DLD1 (cell line): Measurements from ENCODE around the gene GGPS1.
"Not testable (repeated sequence)": the region's sequence is repeated elsewhere in the genome, so short reads cannot be mapped to it uniquely, and the experiment has no call there.

Source experiments
- in situ Hi-C: cut with HindIII; loops from 2 replicates; pipeline ENCODE4 v1.10.0; 2017; ENCODE audit warnings: low sequenced_read_pairs

GGPS1 gene

DNA sequence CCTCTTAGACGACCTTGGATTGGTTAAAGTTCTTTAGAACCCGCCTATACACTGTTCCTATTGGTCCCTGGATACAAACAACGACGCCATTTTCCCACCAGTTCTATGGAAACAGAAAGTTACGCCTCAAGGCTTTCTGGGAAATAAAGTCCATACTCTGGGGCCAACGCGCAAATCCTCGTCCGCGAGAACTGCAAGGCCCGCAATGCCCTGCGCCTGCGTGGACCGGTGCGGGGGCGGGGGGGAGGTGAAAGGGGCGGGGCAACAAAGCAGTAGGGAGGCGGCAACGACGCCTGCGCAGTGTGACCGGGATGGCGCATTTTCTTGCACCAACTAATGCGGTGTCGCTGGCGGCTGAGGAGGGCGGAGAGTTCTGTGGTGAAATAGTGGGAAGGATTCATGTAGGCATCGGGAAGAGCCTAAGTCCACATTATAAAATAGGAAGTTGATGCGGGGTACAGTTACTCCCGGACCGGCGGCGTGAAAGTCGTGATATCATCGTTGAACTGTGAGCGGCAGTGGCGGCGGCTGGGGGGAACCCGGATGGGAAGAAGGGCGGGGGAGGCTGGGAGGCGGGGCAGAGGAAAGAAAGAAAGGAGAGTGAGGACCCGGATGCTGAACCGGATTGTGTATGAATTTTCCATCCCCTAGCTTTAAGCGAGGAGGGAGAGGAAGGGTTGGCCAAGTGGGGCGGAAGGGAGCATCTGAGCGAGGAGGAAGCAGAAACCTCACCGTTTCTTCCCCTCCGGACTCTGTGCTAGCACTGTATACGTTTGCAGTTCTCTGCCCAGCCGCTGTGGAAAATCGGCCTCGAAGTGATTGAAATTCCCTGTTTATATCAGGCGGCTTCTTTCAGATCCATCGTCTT is at the start of gene GGPS1:
GGPS1 (plus strand) TSS at position 300 of the 868 bp plus-strand sequence. CDS start 6,695 bp downstream, outside the sequence.
- in situ Hi-C loops, result no loop called here

DNA sequence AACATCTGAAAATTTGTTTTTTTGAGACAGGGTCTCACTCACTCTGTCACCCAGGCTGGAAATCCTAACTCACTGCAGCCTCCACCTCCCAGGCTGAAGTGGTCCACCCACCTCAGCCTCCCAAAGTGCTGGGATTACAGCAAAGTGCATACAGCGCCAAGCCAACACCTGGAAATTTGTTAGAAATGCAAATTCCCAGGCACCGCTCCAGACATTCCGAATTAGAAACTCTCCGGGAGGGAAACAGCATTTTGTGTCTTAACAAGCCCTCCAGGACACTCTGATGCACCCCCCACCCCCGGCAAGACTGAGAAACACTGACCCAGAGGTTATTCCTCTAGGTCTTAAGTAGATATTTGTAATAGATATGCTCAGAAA is 49.5 kb upstream of the GGPS1 start:
- in situ Hi-C loops, result no loop called here

DNA sequence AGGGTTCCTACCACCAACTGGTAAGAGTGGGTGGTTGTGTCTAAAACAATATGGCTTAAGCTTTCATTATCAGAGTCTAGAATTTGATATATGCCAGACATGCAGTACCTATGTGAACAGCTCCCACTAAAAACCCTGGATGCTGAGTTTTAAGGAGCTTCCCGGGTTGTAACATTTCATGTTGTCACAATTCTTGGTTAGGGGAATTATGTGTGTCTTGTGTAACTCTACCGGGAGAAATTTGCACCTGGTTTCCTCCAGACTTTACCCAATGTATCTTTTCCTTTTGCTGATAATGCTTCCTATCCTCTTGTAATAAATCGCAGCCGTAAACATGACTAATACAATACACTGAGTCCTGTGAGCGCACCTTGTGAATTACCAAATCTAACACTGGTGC is 48.7 kb upstream of the GGPS1 start:
- in situ Hi-C loops, result no loop called here

DNA sequence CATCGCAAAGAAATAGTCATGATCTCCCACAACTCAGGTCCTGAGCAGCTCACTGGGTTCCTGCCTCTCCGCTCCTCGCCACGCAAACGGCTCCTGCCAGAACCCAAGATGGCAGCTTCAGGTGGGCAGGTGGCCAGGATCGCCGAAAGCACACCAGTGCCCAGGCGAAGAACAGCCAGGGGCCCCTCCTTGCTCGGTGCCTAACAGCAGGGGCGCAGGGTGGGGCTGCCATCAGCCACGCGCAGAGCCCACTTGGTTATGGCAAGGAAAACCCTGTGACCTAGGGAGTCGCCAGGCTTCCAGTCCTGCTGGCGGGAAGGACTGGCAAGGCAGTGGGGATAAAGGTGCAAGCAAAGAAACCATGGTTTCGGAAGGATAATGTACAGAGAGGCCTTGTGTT is 47.9 kb upstream of the GGPS1 start:
- in situ Hi-C loops, result no loop called here

DNA sequence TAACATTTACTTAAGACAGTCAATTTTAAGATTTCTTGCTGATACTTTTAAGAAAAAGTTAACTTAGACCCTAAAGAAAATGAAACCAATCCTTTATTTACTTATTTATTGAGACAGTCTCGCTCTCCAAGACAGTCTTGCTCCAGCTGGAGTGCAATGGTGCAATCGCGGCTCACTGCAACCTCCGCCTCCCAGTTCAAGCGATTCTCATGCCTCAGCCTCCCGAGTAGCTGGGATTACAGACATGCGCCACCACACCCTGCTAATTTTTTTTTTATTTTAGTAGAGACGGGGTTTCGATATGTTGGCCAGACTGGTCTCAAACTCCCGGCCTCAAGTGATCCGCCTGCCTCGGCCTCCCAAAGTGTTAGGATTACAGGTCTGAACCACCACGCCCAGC is 44.7 kb upstream of the GGPS1 start:
- in situ Hi-C loops, result not testable (repeated sequence)

DNA sequence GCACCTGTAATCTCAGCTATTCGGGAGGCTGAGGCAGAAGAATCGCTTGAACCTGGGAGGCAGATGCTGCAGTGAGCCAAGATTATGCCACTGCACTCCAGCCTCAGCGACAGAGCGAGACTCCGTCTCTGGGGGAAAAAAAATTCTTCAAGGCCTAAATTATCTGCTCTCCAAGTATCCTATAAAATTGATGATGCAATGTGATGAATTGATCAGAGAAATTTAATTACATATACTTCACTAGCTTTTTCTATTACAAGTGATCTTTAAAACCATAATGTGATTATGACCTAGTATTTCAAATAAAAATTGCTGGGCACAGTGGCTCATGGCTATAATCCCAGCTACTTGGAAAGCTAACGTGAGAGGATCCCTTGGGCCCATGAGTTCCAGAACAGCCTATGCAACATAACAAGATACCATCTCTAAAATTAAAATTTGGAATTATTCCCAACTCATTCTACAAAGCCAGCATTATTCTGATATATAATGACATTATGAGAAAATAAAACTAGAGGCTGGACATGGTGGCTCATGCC is 44.1 kb upstream of the GGPS1 start:
- in situ Hi-C loops, result no loop called here

DNA sequence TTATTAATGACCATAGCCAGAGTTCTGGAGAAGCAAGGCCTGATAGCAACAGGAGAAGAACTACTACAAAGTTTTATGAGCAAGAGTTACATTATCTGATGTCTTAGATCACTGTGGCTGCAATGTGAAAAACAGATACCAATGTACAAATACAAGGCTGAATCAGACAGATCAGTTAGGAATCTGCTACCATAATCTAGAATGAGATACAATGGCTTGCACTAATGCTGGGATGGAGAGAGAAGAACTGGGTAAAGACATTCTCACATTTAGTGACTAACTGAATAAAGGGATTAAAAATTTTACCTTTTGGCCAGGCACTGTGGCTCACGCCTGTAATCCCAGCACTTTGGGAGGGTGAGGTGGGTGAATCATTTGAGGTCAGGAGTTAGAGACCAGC is 41.7 kb upstream of the GGPS1 start:
- in situ Hi-C loops, result no loop called here

DNA sequence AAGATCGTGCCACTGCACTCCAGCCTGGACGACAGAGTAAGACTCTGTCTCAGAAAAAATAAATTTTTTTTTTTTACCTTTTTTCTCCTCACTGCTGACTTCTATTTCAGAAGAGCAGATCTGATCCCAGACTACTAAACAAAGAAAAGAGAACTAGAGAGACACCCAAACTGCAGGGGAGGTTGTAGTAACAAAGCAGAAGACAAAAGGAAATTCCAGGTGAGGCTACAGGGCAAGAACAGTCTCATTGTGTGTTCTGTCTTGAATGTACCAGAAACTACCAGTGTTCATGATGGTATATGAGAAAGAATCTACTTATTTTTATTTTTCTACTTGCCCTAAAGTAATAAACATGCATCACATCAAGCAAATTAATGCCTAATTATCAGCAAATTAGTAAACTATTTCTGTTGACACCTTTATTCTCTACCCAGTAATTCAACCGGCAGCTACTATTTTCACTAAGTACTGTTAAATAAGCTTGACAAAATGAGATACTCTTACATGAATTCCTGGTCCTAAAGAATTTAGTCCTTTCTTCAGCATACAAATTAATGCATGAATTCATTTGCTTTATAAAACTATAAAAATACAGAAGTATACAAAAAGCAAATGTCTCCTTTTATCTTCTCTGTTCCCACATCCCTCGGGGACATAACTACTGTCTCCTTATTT is 41.0 kb upstream of the GGPS1 start:
- in situ Hi-C loops, result no loop called here

DNA sequence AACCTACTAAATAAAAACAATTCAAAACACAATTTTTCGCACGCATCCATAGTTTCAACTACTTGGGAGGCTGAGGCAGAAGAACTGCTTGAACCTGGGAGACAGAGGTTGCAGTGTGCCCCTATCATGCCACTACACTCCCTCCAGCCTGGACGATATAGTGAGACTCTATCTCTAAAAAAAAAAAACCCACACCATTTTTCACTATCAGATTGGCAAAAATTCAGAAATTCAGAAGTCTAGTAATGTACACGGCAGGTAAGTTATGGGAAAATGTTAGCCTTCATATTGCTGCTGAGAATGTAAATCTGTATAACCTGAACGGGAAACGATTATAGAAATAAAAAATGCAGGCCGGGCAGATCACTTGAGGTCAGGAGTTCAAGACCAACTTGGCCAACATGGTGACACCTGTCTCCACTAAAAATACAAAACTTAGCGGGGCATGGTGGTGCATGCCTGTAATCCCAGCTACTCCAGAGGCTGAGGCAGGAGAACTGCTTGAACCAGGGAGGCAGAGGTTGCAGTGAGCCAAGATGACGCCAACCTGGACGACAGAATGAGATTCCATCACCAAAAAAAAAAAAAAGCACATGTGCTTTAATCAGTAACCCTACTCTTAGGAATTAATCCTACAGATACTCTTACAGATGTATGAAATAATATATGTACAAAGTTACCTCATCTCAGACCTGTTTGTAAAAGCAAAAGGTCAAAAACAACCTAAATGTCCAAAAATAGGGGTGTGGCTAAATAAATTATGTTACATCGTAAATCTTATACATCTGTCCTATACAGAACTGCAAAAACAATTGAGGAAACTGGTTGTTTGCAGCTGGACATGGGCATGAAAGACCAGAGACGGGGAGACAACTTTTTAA is 38.3 kb upstream of the GGPS1 start:
- in situ Hi-C loops, result no loop called here

DNA sequence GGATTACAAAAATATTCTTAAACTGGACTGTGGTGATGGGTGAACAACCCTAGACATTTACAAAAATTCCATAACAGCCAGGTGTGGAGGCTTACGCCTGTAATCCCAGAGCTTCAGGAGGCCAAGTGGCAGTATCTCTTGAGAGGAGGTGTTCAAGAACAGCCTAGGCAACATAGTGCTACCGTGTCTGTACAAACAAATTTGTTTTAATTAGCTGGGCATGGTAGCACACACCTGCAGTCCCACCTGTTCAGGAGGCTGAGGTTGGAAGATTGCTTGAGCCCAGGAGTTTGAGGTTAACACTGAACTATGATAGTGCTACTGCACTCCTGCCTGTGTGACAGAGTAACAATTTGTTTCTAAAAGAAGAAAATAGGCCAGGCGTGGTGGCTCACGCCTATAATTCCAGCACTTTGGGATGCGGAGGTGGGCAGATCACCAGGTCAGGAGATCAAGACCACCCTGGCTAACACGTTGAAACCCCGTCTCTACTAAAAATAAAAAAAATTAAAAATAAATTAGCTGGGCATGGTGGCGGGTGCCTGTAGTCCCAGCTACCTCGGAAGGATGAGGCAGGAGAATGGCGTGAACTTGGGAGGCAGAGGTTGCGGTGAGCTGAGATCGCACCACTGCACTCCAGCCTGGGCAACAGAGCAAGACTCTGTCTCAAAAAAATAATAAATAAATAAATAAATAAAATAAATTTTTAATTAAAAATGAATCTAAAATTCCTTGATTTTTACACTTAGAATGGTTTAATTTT is 37.4 kb upstream of the GGPS1 start:
- in situ Hi-C loops, result no loop called here

DNA sequence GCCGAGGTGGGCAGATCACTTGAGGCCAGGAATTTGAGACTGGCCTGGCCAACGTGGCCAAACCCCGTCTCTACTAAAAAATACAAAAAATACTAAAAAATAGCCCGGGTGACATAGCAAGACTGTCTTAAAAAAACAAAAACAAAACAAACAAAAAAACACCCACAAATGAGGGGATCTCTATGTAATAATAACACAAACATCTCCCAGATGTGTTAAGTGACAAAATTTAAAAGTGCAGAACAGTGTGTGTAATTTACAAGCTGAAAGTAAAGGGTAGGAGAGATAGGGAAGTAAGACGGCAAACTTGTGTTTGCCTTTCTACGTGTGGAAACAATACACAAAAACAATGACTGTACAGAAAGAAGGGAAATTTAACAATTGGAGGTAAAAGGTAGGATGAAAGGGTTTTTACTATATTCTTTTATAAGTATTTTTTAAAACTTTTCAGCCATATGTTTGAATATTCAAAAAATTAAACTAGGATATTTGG is 36.7 kb upstream of the GGPS1 start:
- in situ Hi-C loops, result no loop called here

DNA sequence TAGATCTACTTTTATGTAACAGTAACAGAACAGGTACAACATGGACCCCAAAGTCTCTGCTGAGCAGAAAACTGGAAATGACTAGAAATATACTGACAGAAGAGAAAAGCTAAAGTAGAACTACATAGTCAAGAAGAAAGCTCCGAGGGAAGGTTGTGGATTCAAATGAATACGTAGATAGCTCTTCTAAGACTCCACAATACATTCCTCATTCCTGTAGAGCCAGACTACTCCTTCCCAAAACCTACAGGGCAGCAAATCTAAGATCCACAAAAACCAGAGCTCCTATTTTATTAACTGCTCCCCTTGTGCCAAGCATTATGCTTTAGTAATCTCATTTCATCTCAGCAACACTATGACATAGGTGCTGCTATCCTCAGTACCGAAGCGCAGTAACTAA is 35.6 kb upstream of the GGPS1 start:
- in situ Hi-C loops, result no loop called here

DNA sequence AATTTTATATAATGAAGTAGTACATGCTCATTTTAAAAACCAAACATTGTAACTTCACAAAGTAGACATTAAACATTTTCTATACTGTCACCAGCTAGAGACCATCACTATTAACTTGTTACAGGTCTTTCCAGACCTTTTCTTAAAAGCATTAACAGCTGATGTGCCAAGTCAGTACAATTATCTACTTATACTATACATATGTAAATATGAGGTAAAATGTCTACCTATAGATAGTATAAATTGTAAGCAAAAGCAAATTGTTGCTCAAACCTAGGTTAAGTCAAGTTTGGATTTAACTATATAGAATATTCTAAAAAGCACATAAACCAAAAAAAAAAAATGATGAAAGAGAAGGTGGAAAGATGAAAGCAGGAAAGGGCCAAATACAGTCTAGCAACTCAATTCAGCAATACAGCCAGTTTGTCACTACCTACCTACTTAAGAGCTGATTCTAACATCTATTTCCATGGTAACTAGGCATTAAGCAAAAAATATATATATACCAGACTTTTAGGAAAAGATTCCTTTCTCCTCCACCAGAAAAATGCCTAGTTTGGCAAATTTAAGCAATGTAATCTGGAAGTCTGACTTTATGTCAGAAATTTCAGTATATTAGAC is 34.9 kb upstream of the GGPS1 start:
- in situ Hi-C loops, result no loop called here

DNA sequence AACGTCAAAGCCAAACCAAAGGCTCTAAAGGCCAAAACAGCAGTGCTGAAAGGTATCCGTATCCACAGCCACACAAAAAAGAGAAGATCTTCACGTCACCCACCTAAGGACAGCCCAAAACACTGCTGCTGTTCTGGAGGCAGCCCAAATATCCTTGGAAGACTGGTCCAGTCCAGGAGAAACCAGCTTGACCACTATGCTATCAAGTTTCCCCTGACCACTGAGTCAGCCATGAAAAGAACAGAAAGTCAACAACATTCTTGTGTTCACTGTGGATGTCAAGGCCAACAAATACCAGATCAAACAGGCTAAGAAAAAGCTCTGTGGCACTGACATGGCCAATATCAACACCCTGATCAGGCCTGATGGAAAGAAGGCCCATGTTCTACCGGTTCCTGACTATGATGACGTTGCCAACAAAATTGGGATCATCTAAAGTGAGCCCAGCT is 32.4 kb upstream of the GGPS1 start:
- in situ Hi-C loops, result no loop called here

DNA sequence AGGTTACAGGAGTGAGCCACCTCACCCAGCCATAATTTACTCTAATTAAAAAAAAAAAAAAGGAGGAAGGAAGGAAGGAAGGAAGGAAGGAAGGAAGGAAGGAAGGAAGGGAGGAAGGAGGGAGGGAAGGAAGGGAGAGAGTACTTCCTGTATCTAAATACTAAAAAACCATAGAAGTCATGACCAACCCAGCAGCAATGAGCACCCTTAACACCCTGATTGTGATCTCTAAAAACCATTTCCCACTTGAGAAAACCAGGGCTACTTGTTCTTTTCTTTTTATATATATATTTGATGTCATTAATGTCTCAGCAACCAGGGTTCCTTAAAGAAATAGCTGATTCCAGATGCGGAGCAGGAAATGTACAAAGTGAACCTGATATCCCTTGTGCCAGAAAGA is 31.6 kb upstream of the GGPS1 start:
- in situ Hi-C loops, result no loop called here

DNA sequence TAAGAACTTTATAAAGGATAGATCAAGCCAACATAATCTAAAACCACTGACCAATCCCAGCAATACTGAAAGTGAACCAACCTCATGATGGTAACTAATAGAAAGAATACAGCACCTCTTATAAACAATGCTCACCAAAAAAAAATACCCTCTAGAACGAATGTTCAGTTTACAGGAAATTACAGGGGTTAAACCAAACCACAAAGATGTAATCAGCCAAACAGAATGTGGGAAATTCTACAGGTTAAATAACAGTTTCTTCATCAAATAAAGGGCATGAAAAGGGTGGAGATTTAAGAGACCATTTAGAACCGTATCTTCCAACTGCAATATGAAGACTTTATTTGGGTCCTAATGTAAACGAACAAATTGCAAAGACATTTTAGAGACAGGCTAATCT is 30.8 kb upstream of the GGPS1 start:
- in situ Hi-C loops, result no loop called here

DNA sequence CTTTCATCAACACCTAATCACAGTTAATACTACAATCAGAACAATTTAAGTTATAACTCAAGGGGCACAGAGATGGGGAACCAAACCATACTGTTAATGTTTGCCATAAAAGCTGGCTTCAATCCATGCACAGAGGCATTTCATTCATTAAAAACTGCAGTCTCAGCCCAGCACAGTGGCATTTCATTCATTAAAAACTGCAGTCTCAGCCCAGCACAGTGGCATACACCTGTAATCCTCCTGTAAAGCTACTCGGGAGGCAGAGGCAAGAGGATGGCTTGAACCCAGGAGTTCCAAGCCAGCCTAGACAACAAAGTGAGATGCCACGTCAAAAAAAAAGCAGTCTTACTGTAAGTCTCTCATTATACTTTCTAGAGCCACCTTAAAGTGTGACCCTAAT is 29.6 kb upstream of the GGPS1 start:
- in situ Hi-C loops, result no loop called here

DNA sequence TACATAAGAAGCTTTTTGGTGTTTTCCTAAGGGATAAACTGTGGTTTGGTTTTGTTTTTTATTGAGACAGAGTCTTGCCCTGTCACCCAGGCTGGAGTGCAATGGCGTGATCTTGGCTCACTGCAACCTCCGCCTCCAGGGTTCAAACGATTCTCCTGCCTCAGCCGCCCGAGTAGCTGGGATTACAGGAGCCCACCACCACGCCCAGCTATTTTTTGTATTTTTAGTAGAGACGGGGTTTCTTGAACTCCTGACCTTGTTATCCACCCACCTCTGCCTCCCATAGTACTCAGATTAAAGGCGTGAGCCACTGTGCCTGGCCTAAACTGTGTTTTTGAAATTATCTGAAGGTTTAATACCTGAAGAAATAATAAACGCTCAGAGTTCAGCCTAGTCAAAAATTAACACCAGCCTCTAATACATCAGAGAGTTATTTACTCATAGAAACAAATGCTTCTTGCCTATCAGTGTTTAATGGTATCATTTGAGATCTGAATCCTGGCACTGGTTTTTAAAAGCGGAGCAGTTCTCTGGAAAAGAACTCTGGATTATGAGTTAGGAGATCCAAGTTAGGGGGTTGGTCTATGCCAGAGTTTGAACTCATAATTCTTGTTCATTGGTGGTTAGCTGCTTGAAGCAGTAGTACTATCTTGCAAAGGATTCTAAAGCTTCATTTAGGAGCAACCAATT is 29.1 kb upstream of the GGPS1 start:
- in situ Hi-C loops, result no loop called here

DNA sequence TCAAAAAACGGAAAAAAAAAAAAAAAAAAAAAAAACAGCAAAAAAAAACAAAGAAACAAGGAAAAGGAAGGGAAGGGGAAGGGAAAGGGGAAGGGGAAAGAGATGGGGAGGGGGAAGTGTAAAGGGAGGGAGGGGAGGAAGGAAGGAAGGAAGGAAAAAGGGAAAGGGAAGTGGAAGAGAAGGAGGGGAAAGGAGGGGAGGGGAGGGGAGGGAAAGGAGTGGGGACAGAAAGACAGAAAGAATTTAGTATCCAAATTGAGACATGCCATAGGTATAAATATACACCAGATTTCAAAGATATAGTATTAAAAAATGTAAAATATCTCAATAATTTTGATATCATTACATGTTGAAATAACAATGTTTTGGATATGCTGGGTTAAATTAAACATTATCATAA is 26.2 kb upstream of the GGPS1 start:
- in situ Hi-C loops, result no loop called here
